Thoracic aorta (tissue), 2 donors: ENCODE measurements around the gene NTRK3. TPM values are rescaled to one million over a fixed set of nuclear protein-coding genes. Genes with fewer than 3 reads are reported as not detected.

Experiments
- ATAC-seq: fragments of 150-250 bp; one replicate; pipeline ENCODE4 v1.8.0; 2017; ENCODE audit warnings: low read depth; ENCODE audit not compliant: insufficient number of reproducible peaks, low FRiP score
- DNase-seq: peaks from one replicate; pipeline ENCODE4 v3.0.0-alpha.2; 2020; ENCODE audit warnings: low spot score
- H3K27ac ChIP-seq, 2 donors: fragments of 200-600 bp; sonication (generic); 1 replicate in 1 of 2; 2 replicates in 1 of 2; pipeline ENCODE4 v1.5.1; 2016; ENCODE audit warnings: mild to moderate bottlenecking in 2 of 2, moderate library complexity in 2 of 2
- H3K27me3 ChIP-seq: fragments of 200-600 bp; sonication (generic); replicated peaks from 2 replicates; pipeline ENCODE4 v1.6.0; 2016; ENCODE audit warnings: mild to moderate bottlenecking; ENCODE audit not compliant: insufficient read depth
- H3K36me3 ChIP-seq: fragments of 200-600 bp; sonication (generic); one replicate; pipeline ENCODE4 v1.5.1; 2016
- H3K4me1 ChIP-seq, 2 donors: fragments of 200-600 bp; sonication (generic); 1 replicate in 1 of 2; 2 replicates in 1 of 2; pipeline versions ENCODE4 v1.5.1 to v1.6.0; 2016; ENCODE audit warnings: low read depth in 2 of 2, mild to moderate bottlenecking in 1 of 2; ENCODE audit not compliant: control insufficient read depth in 1 of 2
- H3K4me3 ChIP-seq: fragments of 200-600 bp; sonication (generic); 2 replicates; pipeline ENCODE4 v1.5.1; 2016; ENCODE audit warnings: mild to moderate bottlenecking
- H3K9me3 ChIP-seq: fragments of 200-600 bp; sonication (generic); 2 replicates; pipeline ENCODE4 v1.5.1; 2016
- CTCF ChIP-seq: fragments of 200-600 bp; sonication (generic); IDR thresholded peaks from one replicate; pipeline ENCODE4 v1.5.1; 2019; ENCODE audit warnings: antibody characterized with exemption
- total RNA-seq, 2 donors: library from RNA; depleted of rRNA; stranded (reverse); fragments of >200 nt; gene quantifications; one replicate each; pipeline versions ENCODE4 v1.1.0 to v1.2.3, GENCODE V29; 2016

Gene NTRK3
- total RNA-seq, 2 donors from 2014 or later, result 84.9 to 87.3 TPM

DNA sequence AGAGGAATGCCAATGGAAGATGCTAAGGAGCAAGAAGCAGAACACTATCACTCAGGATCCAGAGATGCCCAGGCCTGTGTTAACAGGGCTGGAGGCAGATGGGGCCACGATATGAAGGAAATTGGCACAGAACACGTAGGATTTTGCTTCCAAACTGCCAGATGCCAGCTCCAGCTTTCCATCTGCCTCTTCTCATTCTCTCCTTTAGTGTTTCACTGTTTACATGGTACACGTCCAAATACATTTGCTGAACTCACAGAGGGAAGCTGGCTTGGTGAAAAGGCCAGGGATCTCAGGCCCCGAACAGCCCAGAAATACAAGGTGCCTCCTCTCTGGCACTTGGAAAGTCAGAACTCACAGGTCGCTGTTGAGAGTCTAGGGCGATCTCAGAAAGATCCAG, 187.0 kb downstream of the NTRK3 start:
- Histone ChIP-seq H3K27ac (peak overlapping the region in 1 of 2 donors; percentile 15), H3K27me3 (no peaks in the 10 kb centered on the region), H3K36me3 (no peaks in the 10 kb centered on the region), H3K4me3 (no peak overlapping the region), H3K4me1 (peaks cover 0 to 32% of the 10 kb centered on the region in 2 donors), H3K9me3 (no peaks in the 10 kb centered on the region)
- no peak for ATAC-seq
- no peak for TF ChIP-seq CTCF
- no peak for DNase-seq

DNA sequence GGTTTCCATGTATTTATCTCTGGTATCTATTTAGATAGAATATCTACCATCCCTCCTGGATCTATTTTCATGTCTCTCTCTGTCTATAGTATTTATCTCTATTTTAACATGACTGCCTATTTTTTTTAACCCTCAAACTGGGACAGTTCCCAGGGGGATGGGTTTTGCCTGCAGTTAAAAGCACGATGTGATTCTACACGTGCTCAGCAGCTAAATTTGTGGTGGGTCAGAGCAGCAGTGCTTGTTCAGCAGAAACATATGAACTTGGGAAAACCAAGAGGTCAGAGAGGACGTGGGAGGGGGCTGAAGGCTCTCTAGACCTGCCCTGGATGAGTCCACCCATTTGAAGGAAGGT, 189.2 kb downstream of the NTRK3 start:
- H3K36me3 ChIP-seq, result no peaks in the 10 kb centered on the region
- H3K4me3 ChIP-seq, result no peak overlapping the region
- DNase-seq (no peak), ATAC-seq (no peak)
- TF ChIP-seq CTCF, result no peak
- H3K27ac ChIP-seq, result no peak overlapping the region
- no peaks in the 10 kb centered on the region for H3K27me3 ChIP-seq
- peaks cover 0 to 20% of the 10 kb centered on the region in 2 donors for H3K4me1 ChIP-seq
- no peaks in the 10 kb centered on the region for H3K9me3 ChIP-seq

DNA sequence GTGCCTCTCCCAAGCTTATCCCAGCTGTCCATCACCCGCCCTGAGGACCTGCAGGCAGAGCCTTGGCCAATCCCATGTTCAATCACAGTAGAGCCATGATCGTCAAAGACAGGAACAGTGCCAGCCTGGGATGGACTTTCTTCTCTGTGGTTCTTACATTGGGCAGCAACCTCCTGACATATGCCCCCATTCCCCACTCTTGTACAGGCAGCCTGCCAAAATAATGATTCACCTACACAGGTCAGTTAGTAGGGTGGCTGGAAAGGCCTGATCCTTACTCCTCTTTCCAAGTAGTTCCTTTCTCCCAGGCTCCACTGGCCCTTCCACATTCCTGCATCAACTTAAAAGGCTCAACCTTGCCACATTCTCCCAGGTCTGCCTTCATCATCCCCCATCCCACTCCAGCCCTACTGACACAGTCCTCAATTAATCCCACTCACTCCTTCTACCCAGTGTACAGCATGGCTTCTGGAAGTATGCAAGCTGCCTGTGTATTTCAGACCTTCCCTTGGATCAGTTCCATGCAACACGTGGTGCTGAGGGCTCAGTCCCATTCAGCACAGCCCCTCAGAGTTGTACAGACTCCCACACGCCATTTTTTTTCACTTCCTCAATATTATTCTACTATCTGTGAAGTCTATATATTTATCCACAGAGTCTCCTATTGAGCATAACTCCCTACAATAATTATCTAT, 189.8 kb downstream of the NTRK3 start:
- H3K4me3 ChIP-seq, result no peak overlapping the region
- TF ChIP-seq CTCF, result no peak
- DNase-seq, result no peak
- no peaks in the 10 kb centered on the region for H3K27me3 ChIP-seq
- H3K36me3 ChIP-seq, result no peaks in the 10 kb centered on the region
- no peaks in the 10 kb centered on the region for H3K9me3 ChIP-seq
- H3K27ac ChIP-seq, result no peak overlapping the region
- H3K4me1 ChIP-seq, result peaks cover 0 to 15% of the 10 kb centered on the region in 2 donors
- no peak for ATAC-seq

DNA sequence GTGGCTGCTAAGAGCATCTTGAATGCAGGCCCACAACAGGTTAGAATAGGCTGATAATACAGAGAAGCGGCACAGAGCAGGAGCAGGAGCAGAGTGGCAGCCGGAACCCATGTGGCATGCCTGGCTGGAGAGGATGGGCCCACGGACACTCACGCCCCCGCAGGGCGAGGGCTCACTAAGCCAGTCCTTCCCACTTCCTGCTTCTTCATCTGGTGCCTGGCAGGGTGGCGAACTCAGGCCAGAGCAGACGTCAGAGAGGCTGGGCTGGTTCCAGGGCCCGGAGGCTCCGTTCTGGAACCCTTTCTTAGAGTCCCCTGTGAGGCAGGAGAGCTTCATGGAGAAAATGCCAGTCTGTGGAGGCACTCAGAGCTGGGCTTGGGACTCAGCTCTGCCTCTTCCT, 195.1 kb downstream of the NTRK3 start:
- H3K4me1 ChIP-seq, result peaks cover 0 to 11% of the 10 kb centered on the region in 2 donors
- DNase-seq, result no peak
- TF ChIP-seq CTCF, result no peak
- no peak overlapping the region for H3K4me3 ChIP-seq
- H3K27me3 ChIP-seq, result no peaks in the 10 kb centered on the region
- H3K9me3 ChIP-seq, result no peaks in the 10 kb centered on the region
- H3K27ac ChIP-seq, result no peak overlapping the region
- H3K36me3 ChIP-seq, result no peaks in the 10 kb centered on the region
- no peak for ATAC-seq

- Histone ChIP-seq H3K4me1 (peaks cover 0 to 6% of the 10 kb centered on the region in 2 donors), H3K27me3 (no peaks in the 10 kb centered on the region), H3K9me3 (no peaks in the 10 kb centered on the region), H3K36me3 (no peaks in the 10 kb centered on the region), H3K4me3 (no peak overlapping the region), H3K27ac (no peak overlapping the region)
- DNase-seq (no peak), ATAC-seq (no peak)
- TF ChIP-seq CTCF, result no peak
Observed at GRCh38 chr15:88060383-88060782, 196.2 kb downstream of the NTRK3 start.
